ENCODE data around the gene ATG16L1.

- TF ChIP-seq CTCF (IDR thresholded peaks at IDR 0.05): no peak
- TF ChIP-seq POLR2A (IDR thresholded peaks at IDR 0.05): no peak
Observed at GRCh38 chr2:233245406-233245805, 6.1 kb upstream of the ATG16L1 start.

Data from right lobe of liver (tissue), 4 donors.